Colon (tissue), 2 donors: Measurements from ENCODE around the gene CFAP210.
"Not testable (repeated sequence)": the region's sequence is repeated elsewhere in the genome, so short reads cannot be mapped to it uniquely, and the experiment has no call there.

Experiments used
- FAIRE-seq: peaks from 2 replicates; lab custom pipeline; 2012; peaks lifted over from hg19 to GRCh38; lab: Jason Lieb, UNC
- donor health status: control.
- donor health status: control.

The CFAP210 gene

DNA sequence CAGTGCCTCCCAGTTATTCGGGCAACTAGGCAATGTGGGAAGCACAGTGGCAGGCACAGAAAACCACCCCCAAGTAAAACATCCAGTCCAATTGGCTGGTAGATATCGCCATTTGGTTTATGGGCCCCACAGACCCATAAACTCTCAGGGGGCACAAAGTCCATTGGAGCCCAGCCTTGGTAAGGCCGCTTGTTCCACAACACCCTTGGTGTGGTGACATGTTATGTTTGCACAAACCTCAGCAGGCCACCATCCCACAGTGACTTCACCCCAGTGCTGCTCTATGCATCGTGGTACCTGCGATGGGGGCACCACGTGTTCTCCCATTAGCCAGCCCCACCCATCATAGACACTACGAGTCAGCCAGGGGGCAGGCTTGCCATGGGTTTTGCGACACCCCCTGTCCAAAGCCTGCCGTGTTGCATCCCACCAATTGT is 18.6 kb upstream of the CFAP210 start:
- FAIRE-seq: no peak

DNA sequence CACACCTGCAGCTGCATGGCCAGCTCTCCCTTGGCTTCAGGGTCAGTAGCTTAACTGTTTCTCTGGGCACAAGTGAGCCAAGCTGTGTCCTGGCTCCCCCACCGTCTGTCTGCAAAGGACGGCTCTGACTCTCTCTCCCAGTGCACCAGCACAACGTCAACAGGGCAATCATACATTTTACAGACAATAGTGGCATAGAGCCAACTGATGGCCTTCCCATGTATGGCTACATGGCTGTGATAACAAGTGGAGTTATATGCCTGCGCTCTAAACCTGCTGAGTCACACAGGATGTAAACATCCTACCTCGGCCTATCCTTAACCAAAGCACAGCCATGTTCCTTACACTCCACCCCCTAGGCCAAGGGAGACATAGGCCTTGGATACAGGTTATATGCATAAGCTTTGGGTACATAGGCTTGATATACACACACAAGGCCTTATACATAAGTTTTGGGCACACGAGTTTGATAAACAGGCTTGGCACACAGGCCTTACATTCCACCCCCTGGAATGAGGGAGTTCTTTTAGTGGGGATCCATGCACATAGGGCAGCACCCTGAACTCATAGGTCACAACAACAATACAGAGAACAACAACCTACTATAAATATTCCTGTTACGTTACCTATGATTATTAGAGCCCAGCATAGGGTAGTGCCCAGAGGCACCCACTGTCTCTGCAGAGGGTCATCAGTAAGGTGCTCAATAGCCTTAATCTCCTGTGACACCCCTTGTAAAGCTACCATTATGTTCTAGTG is 17.7 kb upstream of the CFAP210 start:
- no peak for FAIRE-seq

DNA sequence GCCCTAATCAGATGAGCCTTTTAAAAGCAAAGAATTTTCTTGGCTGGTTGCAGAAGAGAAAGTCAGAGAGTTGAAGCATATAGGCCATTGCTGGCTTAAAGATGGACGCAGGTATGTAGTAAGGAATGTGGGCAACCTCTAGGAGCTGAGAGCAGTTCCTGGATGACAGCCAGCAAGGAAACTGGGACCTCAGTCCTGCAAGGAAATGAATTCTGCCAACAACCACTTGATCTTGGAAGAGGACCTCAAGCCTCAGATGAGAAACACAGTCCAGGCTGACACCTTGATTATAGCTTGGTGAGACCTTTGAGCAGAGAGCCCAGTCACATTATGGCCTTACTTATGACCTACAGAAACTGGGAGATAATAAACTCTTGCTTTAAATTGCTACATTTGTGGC is 15.8 kb upstream of the CFAP210 start:
- FAIRE-seq: no peak

DNA sequence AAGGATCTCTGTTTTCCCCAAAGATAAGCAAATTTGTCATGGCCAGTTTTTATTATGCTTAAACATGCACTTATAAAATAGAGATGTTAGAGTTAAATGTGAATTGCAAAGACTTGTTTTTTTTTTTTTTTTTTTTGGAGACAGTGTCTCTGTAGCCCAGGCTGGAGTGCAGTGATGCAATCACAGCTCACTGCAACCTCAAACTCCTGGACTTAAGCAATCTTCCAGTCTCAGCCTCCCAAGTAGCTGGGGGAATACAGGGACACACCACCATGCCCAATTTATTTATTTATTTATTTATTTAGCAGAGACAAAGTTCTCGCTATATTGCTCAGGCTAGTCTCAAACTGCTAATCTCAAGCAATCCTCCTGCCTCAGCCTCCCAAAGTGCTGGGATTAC is 15.1 kb upstream of the CFAP210 start:
- FAIRE-seq: no peak

DNA sequence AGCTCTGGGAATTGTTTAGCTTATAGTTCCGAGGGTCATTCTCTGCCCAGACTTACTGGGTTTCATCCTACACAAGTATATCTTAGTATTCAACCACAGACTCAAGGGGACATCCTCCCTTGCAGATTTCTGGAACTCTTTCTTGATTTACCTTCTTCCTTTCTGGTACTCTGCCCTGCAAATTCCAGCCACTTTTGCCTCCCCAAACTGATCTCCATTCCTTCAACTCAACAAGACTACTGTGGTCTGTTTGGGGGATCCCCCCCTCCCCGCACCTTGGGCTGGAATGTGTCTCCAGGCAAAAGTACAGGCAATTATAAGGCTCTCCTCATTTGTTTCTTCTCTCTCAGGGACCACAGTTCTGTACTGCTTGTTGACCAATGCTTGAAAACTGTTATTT is 13.4 kb upstream of the CFAP210 start:
- no peak for FAIRE-seq

DNA sequence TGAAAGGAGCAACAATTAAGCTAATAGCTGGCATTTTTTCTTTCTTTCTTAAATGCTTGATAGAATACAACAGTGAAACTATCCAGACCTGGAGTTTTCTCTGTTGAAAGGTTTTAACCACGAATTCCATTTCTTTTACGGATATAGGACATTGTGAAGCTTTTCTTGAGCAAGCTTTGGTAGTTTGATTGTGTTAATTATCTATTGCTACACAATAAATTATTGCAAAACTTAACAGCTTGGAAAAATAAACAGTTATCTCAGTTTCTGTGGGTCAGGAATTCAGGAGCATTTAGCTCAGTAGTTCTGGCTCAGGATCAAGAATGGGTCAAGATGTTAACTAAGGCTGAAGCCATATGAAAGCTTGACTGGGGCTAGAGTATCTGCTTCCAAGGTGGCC is 11.7 kb upstream of the CFAP210 start:
- FAIRE-seq: no peak

DNA sequence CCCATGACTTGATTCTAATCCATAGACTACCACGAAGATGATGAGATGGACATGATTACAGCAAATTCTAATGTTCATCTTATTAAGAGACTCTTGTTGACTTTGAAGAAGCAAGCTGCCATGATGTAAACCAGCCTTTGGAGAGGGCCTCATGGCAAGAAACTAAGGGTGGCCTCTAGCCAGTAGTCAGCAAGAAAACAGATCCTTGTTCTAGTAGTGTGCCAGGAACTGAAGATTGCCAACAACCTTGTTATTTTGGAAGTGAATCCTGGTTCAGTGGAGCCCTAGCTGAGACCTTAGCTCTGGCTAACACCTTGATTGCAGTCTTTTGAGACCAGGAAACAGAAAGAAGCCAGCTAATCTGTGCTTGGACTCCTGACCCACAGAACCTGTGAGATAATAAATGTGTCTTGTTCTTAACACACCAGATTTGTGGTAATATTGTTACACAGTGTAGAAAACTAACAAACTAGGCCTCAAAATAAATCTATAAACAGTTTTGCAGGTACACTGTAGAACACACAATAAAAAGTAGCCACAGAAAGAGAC is 10.0 kb upstream of the CFAP210 start:
- FAIRE-seq: no peak

DNA sequence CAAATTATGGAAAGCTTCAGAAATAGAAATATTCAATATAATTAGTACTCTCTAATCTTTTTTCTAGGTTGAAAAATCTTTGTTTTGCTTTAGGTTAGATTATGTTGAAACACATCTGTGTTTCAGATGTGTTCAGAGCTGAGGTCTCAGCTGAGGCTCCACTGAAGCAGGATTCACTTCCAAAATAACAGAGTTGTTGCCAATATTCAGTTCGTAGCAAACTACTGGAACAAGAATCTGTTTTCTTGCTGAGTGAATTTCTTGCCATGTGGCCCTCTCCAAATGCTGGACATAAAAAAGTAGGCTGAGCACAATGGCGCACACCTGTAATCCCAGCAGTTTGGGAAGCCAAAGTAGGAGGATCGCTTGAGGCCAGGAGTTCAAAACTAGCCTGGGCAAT is 8.8 kb upstream of the CFAP210 start:
- FAIRE-seq: no peak

DNA sequence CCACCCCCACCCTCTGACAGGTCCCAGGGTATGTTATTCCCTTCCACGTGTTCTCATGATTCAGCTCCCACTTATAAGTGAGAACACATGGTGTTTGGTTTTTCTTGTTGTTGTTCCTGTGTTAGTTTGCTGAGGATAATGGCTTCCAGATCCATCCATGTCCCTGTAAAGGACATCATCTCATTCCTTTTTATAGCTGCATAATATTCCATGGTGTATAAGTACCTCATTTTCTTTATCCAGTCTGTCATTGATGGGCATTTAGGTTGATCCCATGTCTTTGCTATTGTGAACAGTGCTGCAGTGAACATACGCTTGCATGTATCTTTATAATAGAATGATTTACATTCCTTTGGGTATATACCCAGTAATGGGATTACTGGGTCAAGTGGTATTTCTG is 5.0 kb upstream of the CFAP210 start:
- FAIRE-seq: not testable (repeated sequence)

DNA sequence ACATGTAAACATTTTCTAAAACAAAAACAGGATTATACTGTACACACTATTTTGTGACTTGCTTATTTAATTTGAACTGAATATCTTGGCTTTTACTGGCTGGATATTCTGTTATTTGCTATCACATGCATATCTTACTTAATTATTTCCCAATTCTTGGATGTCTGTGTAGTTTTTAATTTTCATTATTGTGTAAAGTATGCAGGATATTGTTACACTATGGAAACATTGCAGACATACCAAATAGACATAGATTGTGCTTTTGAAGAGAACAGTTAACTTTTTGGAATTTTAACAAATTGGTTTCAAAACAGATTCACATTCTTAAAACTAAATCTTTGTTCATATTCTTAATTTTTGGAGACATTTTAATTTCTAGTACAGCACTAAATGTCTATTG is 2.2 kb upstream of the CFAP210 start:
- FAIRE-seq: no peak

DNA sequence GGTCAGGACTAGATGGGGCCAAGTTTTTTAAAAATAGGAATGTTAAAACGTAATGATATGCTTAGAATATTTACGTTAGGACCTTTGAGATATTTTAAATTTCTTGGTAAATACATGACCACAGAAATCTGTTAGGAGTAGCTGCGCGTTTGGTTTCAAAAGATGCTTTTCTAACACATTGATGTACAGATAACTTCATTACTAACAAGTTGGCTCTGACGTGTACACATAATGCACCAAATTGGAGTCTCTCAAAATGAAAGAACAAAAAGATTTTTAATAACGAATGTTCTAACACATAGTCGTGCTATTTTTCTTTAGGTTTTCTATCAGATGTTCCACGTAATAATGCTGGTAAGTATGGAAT is 672 bp upstream of the CFAP210 start:
- FAIRE-seq: no peak

DNA sequence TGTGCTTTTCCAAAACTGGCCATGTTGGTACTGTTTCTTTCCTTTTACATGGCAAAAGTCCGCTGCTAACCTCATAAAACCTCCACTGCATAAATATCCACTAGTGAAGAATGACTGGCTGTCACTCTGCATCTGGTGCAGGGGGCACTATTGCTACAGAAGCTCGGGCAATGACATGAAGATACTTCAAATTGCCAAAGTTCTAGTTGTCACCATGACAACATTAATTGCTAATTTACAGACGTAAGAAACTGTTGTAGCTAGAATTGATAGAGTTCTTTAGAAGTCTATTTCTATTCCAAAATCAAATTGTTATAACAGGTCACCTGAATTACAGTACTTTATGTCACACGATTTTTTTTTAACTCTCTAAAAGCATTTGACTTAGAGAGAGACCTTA is 845 bp downstream of the CFAP210 start:
- FAIRE-seq: no peak

DNA sequence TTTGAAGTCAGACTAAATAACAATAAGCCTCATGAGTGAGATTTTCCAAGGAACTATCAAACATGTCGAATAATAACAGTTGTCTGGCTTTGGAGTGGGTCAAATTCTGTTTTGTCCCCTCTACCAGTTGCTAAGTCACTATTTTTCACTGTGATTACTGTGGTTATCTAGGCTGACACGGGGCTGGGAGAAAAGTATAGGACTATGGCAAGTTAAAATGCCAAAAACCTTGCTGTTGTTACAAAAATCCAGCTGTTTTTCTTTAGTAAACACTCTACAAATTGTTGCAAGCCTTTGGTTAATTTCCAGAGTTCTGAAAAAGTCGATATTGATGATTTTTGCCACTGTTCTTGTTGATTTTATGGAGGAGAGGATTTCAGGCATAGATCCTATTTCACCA is 1.5 kb downstream of the CFAP210 start:
- no peak for FAIRE-seq

DNA sequence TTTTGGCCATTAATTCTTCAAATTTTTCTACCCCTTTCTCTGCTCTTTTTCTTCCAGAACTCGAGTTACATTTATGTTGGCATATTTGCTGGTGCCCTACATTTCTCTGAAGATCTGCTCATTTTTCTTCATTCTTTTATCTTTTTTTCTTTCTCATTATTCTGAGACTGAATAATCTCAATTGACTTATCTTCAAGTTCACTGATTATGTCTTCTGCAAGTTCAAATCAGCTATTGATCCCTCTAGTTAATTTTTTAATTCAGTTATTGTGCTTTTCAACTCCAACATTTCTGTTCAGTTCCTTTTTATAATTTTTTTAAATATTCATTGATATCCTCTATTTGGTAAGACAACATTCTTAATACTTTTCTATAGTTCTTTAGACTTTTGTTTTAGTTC is 3.2 kb downstream of the CFAP210 start:
- FAIRE-seq: no peak

DNA sequence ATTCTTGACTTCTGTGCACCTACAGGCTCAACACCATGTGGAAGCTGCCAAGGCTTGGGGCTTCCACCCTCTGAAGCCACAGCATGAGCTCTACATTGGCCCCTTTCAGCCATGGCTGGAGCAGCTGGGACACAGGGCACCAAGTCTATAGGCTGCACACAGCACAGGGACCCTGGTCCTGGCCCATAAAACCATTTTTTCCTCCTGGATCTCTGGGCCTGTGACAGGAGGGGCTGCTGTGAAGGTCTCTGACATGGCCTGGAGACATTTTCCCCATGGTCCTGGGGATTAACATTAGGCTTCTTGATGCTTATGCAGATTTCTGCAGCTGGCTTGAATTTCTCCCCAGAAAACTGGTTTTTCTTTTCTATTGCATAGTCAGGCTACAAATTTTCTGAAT is 6.3 kb downstream of the CFAP210 start:
- FAIRE-seq: not testable (repeated sequence)

DNA sequence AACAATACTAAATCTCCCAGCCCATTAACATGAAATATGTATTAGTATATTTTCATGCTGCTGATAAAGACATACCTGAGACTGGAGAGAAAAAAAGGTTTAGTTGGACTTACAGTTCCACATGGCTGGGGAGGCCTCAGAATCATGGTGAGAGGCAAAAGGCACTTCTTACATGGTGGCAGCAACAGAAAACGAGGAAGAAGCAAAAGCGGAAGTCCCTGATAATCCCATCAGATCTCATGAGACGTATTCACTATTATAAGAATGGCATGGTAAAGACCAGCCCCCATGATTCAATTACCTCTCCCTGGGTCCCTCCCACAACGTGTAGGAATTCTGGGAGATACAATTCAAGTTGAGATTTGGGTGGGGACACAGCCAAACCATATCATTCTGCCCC is 7.4 kb downstream of the CFAP210 start:
- FAIRE-seq: not testable (repeated sequence)

DNA sequence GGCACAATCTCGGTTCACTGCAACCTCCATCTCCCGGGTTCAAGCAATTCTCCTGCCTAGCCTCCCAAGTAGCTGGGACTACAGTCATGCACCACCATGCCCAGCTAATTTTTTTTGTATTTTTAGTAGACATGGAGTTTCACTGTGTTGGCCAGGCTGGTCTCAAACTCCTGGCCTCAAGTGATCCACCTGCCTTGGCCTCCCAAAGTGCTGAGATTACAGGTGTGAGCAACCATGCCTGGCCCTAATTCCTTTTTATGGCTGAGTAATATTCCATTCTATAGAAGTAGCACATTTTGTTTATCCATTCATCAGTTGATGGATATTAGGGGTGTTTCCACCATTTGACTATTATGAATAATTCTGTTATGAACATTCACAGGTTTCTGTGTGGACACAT is 9.5 kb downstream of the CFAP210 start:
- not testable (repeated sequence) for FAIRE-seq

DNA sequence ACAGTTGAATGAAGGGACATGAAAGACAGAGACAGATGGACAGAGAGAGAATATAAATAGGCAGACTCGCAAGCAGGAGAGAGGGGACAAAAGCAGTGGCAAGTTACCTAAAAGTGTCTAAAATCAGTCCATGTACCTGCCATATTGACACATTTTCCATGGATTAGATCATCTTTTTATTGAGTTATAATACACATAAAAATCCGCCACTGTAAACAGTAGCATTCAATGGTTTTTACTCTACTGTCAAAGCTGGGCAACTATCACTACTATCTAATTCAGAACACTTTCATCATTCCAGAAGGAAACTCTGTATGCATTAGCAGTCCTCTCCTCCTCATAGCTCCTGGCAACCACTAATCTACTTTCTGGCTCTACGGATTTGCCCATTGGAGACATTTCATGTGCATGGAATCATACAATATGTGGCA is 10.1 kb downstream of the CFAP210 start:
- no peak for FAIRE-seq

DNA sequence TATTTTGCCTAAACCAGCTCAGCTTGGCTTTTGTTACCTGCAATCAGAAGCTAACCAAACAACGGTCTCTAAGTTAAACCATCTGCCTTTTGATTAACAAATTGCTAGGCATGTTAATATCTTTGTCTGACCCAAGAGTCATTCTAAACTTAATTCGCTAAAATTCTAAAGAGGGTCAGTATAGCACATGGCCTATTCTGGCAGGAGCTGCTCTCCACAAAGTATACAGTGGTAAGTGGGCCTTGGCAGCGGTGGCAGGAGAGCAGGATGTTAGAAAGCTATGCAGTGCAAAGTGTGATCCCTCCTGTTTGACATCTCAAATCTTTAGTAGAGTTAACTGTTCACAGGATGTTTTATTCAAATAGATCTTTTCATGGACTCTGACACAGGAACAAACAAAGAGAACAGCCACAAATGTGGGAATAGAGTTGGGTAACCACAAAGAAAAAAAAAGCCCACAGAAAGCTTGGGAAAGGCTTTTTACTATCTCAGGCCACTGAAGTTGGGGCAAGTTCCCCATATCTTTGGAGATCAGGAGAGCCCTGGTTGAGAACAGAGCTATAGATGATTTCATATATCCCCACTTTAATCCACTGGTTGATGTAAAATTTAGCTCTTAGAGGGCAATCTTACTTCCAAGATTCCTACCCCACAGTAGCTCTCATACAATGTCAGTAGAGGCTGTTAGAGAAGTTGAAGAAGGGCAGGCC is 10.6 kb downstream of the CFAP210 start:
- FAIRE-seq: no peak

DNA sequence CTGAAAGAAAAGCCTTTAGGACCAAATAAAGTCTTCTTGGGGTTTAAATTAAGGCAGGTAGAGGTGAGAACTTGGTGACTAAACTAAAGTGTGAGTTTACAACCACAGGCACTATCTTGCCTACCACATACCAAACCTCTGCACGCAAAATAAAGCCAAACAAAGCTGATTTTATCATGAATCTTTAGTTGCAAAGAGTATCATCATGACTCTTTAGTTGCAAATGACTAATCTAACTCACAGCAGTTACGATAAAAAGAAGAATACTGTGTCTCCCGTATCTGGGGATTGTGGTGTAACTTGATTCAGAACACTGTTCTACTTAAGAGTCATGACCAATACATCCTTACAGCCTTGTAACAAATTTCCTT is 11.2 kb downstream of the CFAP210 start:
- FAIRE-seq: no peak

DNA sequence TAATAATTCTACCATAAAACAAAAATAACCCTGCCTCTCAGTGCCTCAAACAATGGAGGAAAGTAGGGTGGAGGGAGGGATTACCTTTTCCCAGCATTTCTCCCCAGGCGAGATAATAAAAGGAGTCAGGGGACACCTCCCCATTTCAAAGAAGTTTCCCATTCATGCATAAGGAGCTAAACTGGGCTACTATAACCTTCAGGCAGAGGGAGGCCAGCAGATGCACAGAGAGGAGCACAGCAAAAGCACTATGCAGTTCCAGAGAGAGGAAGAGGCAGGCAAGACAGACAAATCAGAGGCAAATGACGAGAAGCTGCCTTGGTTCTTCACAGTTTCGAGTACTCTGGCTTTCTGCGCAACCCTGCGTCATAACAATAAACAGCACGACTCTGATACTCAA is 17.4 kb downstream of the CFAP210 start:
- FAIRE-seq: no peak

DNA sequence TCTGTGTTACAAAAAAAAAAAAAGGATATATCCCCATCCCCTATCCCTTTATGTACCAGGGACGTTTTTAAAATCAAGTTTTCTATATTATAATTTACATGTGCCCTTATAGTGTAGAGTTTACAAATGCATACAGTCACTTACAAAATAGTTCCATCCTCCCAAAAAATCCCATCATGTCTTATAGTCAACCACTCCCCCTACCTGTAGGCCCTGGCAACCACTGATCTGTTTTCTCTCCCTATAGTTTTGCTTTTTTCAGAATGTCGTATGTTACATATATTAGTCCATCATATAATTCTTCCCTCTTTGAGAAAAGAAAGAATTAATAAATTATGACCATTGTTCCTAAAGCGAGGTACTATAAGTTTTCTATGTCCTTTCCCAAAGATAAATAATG is 17.8 kb downstream of the CFAP210 start:
- FAIRE-seq: no peak

DNA sequence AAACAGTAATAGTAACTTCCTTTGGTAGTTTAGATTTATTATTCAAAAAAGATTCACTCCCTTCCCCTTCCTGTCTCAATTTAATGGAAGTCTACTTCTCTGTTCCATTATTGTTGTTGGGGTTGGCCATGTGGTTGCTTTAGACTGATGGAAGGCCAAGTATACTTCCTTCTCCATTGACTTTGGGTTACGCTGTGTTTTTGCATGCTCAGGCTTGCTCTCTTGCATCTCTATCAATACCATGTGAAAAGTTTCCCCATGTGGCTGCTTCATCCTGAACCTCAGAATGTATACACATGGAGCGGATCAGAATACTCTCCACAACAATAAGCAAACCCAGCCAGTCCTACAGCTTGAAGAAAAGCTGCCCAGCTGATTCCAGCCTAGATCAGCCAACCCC is 20.3 kb downstream of the CFAP210 start:
- no peak for FAIRE-seq

DNA sequence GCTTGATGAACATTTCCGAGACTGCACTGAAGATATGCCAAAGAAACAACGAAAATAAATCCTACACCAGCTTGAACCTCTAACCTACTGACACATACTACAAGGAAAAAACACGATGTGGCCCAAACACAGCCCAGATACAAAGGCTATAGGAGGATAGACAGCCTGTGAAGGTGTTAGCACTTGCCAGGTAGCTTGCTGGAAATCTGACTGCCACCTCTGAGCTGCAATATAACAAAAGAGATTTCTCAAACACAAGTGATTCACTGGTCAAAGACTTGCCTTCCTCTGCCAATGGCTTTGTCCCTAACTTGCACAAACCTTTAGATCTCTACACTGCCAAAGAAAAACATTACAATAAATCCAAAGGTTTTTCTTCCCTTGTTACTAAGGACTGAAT is 21.1 kb downstream of the CFAP210 start:
- FAIRE-seq: no peak
